OCI-LY1 (cell line): Measurements from ENCODE around the gene PRSS57.

Experiments used
- H2AFZ ChIP-seq: fragments of 200-600 bp; sonication (generic), shearing (Covaris generic); 2 replicates; pipeline ENCODE4 v1.6.0; 2014; ENCODE audit warnings: antibody characterized with exemption, mild to moderate bottlenecking, low read length
- H3F3A ChIP-seq: fragments of 200-600 bp; sonication (generic), shearing (Covaris generic); 2 replicates; pipeline ENCODE4 v1.6.0; 2014; ENCODE audit warnings: mild to moderate bottlenecking, antibody characterized with exemption, low read length, moderate library complexity; ENCODE audit not compliant: insufficient read depth
- H3K27ac ChIP-seq: fragments of 200-600 bp; sonication (generic); 2 replicates; pipeline ENCODE4 v1.5.1; 2014; ENCODE audit warnings: low read length, mixed run types, mild to moderate bottlenecking, low read depth; ENCODE audit not compliant: poor library complexity, severe bottlenecking
- H3K27me3 ChIP-seq: fragments of 200-600 bp; sonication (generic); 2 replicates; pipeline ENCODE4 v1.6.0; 2014; ENCODE audit warnings: antibody characterized with exemption, mild to moderate bottlenecking, low read length, moderate library complexity; ENCODE audit not compliant: insufficient read depth
- H3K36me3 ChIP-seq: fragments of 200-600 bp; sonication (generic); 2 replicates; pipeline ENCODE4 v1.6.1; 2014; ENCODE audit warnings: mild to moderate bottlenecking, antibody characterized with exemption, low read length, moderate library complexity, mixed read lengths; ENCODE audit not compliant: insufficient read depth
- H3K4me1 ChIP-seq: fragments of 200-600 bp; sonication (generic); 2 replicates; pipeline ENCODE4 v1.5.1; 2014; ENCODE audit warnings: mild to moderate bottlenecking, low read length, moderate library complexity; ENCODE audit not compliant: insufficient read depth, severe bottlenecking
- H3K4me2 ChIP-seq: fragments of 200-600 bp; sonication (generic), shearing (Covaris generic); 2 replicates; pipeline ENCODE4 v1.6.1; 2014; ENCODE audit warnings: low read length
- H3K4me3 ChIP-seq: fragments of 200-600 bp; sonication (generic); 2 replicates; pipeline ENCODE4 v1.5.1; 2014; ENCODE audit warnings: low read length, low read depth, mild to moderate bottlenecking, mixed read lengths; ENCODE audit not compliant: poor library complexity, severe bottlenecking
- H3K79me2 ChIP-seq: fragments of 200-600 bp; shearing (Covaris generic); 2 replicates; pipeline ENCODE4 v1.6.1; 2016; ENCODE audit warnings: mixed run types, low read length, mixed read lengths; ENCODE audit not compliant: insufficient read depth
- H3K9ac ChIP-seq: fragments of 200-600 bp; sonication (generic), shearing (Covaris generic); 2 replicates; pipeline ENCODE4 v1.6.1; 2014; ENCODE audit warnings: mild to moderate bottlenecking, low read length, mixed read lengths
- H3K9me2 ChIP-seq: fragments of 200-600 bp; sonication (generic), shearing (Covaris generic); 2 replicates; pipeline ENCODE4 v1.6.1; 2014; ENCODE audit warnings: low read depth, mild to moderate bottlenecking, low read length, mixed read lengths
- H3K9me3 ChIP-seq: fragments of 200-600 bp; shearing (Covaris generic); 2 replicates; pipeline ENCODE4 v1.6.1; 2014; ENCODE audit warnings: low read length, mixed read lengths
- H4K20me1 ChIP-seq: fragments of 200-600 bp; sonication (generic), shearing (Covaris generic); 2 replicates; pipeline ENCODE4 v1.6.0; 2016; ENCODE audit warnings: mild to moderate bottlenecking, low read length; ENCODE audit not compliant: insufficient read depth
- EZH2 ChIP-seq: fragments of 200-600 bp; sonication (generic), shearing (Covaris generic); IDR thresholded peaks from 2 replicates; pipeline ENCODE4 v1.8.0; 2017; ENCODE audit warnings: borderline replicate concordance, mixed run types, mild to moderate bottlenecking, antibody characterized with exemption, low read length, moderate library complexity, mixed read lengths
- TF ChIP-seq, protein P1 (sequence below): fragments of 200-600 bp; sonication (generic), shearing (Covaris generic); IDR thresholded peaks from 2 replicates; pipeline ENCODE4 v1.5.1; 2017; ENCODE audit warnings: mild to moderate bottlenecking, antibody characterized with exemption, low read length, moderate library complexity, mixed read lengths

The PRSS57 gene

GRCh38 chr19:723247-723646 is 28.0 kb upstream of the PRSS57 start:
- TF ChIP-seq EZH2: no peak
- TF ChIP-seq, protein P1, sequence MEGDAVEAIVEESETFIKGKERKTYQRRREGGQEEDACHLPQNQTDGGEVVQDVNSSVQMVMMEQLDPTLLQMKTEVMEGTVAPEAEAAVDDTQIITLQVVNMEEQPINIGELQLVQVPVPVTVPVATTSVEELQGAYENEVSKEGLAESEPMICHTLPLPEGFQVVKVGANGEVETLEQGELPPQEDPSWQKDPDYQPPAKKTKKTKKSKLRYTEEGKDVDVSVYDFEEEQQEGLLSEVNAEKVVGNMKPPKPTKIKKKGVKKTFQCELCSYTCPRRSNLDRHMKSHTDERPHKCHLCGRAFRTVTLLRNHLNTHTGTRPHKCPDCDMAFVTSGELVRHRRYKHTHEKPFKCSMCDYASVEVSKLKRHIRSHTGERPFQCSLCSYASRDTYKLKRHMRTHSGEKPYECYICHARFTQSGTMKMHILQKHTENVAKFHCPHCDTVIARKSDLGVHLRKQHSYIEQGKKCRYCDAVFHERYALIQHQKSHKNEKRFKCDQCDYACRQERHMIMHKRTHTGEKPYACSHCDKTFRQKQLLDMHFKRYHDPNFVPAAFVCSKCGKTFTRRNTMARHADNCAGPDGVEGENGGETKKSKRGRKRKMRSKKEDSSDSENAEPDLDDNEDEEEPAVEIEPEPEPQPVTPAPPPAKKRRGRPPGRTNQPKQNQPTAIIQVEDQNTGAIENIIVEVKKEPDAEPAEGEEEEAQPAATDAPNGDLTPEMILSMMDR: no peak
- Histone ChIP-seq H3K27me3 (no peaks in the 10 kb centered on the region), H3K4me2 (no peak overlapping the region)

GRCh38 chr19:722553-723101 is 27.4 kb upstream of the PRSS57 start:
- no peak overlapping the region for H3K27ac ChIP-seq
- no peak overlapping the region for H3K9ac ChIP-seq
- no peaks in the 10 kb centered on the region for H3K79me2 ChIP-seq
- no peaks in the 10 kb centered on the region for H3K9me2 ChIP-seq
- no peaks in the 10 kb centered on the region for H4K20me1 ChIP-seq
- H3K4me3 ChIP-seq: no peak overlapping the region
- no peaks in the 10 kb centered on the region for H3K27me3 ChIP-seq
- no peaks in the 10 kb centered on the region for H3K36me3 ChIP-seq
- no peaks in the 10 kb centered on the region for H3F3A ChIP-seq
- H3K9me3 ChIP-seq: no peaks in the 10 kb centered on the region
- no peak overlapping the region for H3K4me2 ChIP-seq
- no peak for TF ChIP-seq EZH2
- TF ChIP-seq, protein P1: no peak
- H2AFZ ChIP-seq: no peak overlapping the region
- no peaks in the 10 kb centered on the region for H3K4me1 ChIP-seq

More at GRCh38 chr19:723247-723646, 28.0 kb upstream of the PRSS57 start:
- H3K4me1 ChIP-seq: no peaks in the 10 kb centered on the region
- H4K20me1 ChIP-seq: no peaks in the 10 kb centered on the region
- H3K9me3 ChIP-seq: no peaks in the 10 kb centered on the region
- H3K79me2 ChIP-seq: no peaks in the 10 kb centered on the region
- no peaks in the 10 kb centered on the region for H3F3A ChIP-seq
- no peak overlapping the region for H2AFZ ChIP-seq
- H3K9me2 ChIP-seq: no peaks in the 10 kb centered on the region
- no peak overlapping the region for H3K9ac ChIP-seq
- H3K4me3 ChIP-seq: no peak overlapping the region
- no peak overlapping the region for H3K27ac ChIP-seq
- H3K36me3 ChIP-seq: no peaks in the 10 kb centered on the region

GRCh38 chr19:720345-721160 is 25.3 kb upstream of the PRSS57 start:
- peaks cover 9% of the 10 kb centered on the region; the same call in 1 of the 2 replicates for H3K27me3 ChIP-seq
- no peak overlapping the region for H3K4me2 ChIP-seq
- no peaks in the 10 kb centered on the region for H3F3A ChIP-seq
- H3K4me1 ChIP-seq: no peaks in the 10 kb centered on the region
- no peak overlapping the region for H3K9ac ChIP-seq
- H4K20me1 ChIP-seq: no peaks in the 10 kb centered on the region
- no peaks in the 10 kb centered on the region for H3K36me3 ChIP-seq
- no peak overlapping the region for H2AFZ ChIP-seq
- no peak overlapping the region for H3K4me3 ChIP-seq
- no peaks in the 10 kb centered on the region for H3K79me2 ChIP-seq
- no peaks in the 10 kb centered on the region for H3K9me2 ChIP-seq
- no peak overlapping the region for H3K27ac ChIP-seq
- TF ChIP-seq, protein P1: no peak
- TF ChIP-seq EZH2: no peak
- H3K9me3 ChIP-seq: no peaks in the 10 kb centered on the region
